HG03460 (cell line): Measurements from ENCODE around the gene ZNF574.

Experiments
- ATAC-seq: cut with Tn5 transposase; IDR thresholded peaks from one replicate; pipeline ENCODE4 v1.9.1; 2021; ENCODE audit not compliant: unreplicated experiment

ZNF574 gene

GRCh38 chr19:42079886-42080763 lies 4.2 kb downstream of the ZNF574 start:
- ATAC-seq = no peak

GRCh38 chr19:42080764-42081375 lies 4.9 kb downstream of the ZNF574 start:
- no peak for ATAC-seq

- no peak for ATAC-seq
Observed at GRCh38 chr19:42081584-42082203, 5.7 kb downstream of the ZNF574 start.

GRCh38 chr19:42083537-42083936 lies 7.6 kb downstream of the ZNF574 start:
- ATAC-seq = no peak

GRCh38 chr19:42086188-42086736 lies 10.3 kb downstream of the ZNF574 start:
- ATAC-seq = no peak

GRCh38 chr19:42086770-42087550 lies 11.0 kb downstream of the ZNF574 start:
- ATAC-seq = no peak

- no peak for ATAC-seq
Observed at GRCh38 chr19:42088471-42089190, 12.7 kb downstream of the ZNF574 start.

- no peak for ATAC-seq
Observed at GRCh38 chr19:42089191-42089750, 13.3 kb downstream of the ZNF574 start.

- no peak for ATAC-seq
Observed at GRCh38 chr19:42089772-42090171, 13.8 kb downstream of the ZNF574 start.

GRCh38 chr19:42090672-42091071 lies 14.7 kb downstream of the ZNF574 start:
- ATAC-seq = no peak

GRCh38 chr19:42091300-42091699 lies 15.3 kb downstream of the ZNF574 start:
- no peak for ATAC-seq

GRCh38 chr19:42091742-42092141 lies 15.8 kb downstream of the ZNF574 start:
- no peak for ATAC-seq

- no peak for ATAC-seq
Observed at GRCh38 chr19:42092350-42092749, 16.4 kb downstream of the ZNF574 start.

GRCh38 chr19:42093505-42093904 lies 17.5 kb downstream of the ZNF574 start:
- no peak for ATAC-seq

GRCh38 chr19:42093926-42094325 lies 18.0 kb downstream of the ZNF574 start:
- no peak for ATAC-seq

GRCh38 chr19:42095142-42095813 lies 19.3 kb downstream of the ZNF574 start:
- no peak for ATAC-seq

- ATAC-seq = no peak
Observed at GRCh38 chr19:42095814-42096230, 19.9 kb downstream of the ZNF574 start.

GRCh38 chr19:42096255-42096837 lies 20.4 kb downstream of the ZNF574 start:
- ATAC-seq = no peak

- no peak for ATAC-seq
Observed at GRCh38 chr19:42097461-42097860, 21.5 kb downstream of the ZNF574 start.
